Measurements from ENCODE around the gene USHBP1. TPM values are rescaled to one million over a fixed set of nuclear protein-coding genes. Genes with fewer than 3 reads are reported as not detected.

Gene USHBP1
- total RNA-seq, 1 experiment from 2014 or later = 0.26 TPM

- CTCF ChIA-PET = interaction anchor here (0.7 kb wide), 1 partner anchor 197 kb away, joined by 3 read pairs; no protein-coding TSS in a partner anchor
- no peaks in the 10 kb centered on the region for H3K9me3 Mint-ChIP-seq (ENCODE audit: low read depth, unreplicated experiment)
- no peak overlapping the region for H3K27ac Mint-ChIP-seq (ENCODE audit: unreplicated experiment)
- intact Hi-C loops (cut with micrococcal nuclease; ENCODE audit: unreplicated experiment) = loop anchor here (10.0 kb wide), 1 partner anchor 221 kb away; no protein-coding TSS in a partner anchor
- no peak for TF ChIP-seq CTCF (IDR thresholded peaks at IDR 0.05; ENCODE audit: unreplicated experiment)
- H3K27me3 Mint-ChIP-seq (ENCODE audit: unreplicated experiment) = no peaks in the 10 kb centered on the region
- no peak overlapping the region for H3K4me3 Mint-ChIP-seq (ENCODE audit: low read depth, unreplicated experiment)
- H3K4me1 Mint-ChIP-seq (ENCODE audit: low read depth, unreplicated experiment) = no peaks in the 10 kb centered on the region
- H3K36me3 Mint-ChIP-seq (ENCODE audit: insufficient read depth, unreplicated experiment) = no peaks in the 10 kb centered on the region
- no TSS peak for BruUV-seq (replicated peaks)
- no peak for DNase-seq
Observed at GRCh38 chr19:17285415-17286135, 21.0 kb upstream of the USHBP1 start.

- BruUV-seq (replicated peaks) = no TSS peak
- Mint-ChIP-seq H3K4me3 (ENCODE audit: low read depth, unreplicated experiment) (no peak overlapping the region), H3K27me3 (ENCODE audit: unreplicated experiment) (no peaks in the 10 kb centered on the region), H3K36me3 (ENCODE audit: insufficient read depth, unreplicated experiment) (no peaks in the 10 kb centered on the region), H3K27ac (ENCODE audit: unreplicated experiment) (no peak overlapping the region), H3K9me3 (ENCODE audit: low read depth, unreplicated experiment) (no peaks in the 10 kb centered on the region), H3K4me1 (ENCODE audit: low read depth, unreplicated experiment) (no peaks in the 10 kb centered on the region)
- no peak for TF ChIP-seq CTCF (IDR thresholded peaks at IDR 0.05; ENCODE audit: unreplicated experiment)
- CTCF ChIA-PET = no interaction called here
- intact Hi-C loops (cut with micrococcal nuclease; ENCODE audit: unreplicated experiment) = loop anchor here (5.0 to 10.0 kb wide), 2 partner anchors 76 to 219 kb away; no protein-coding TSS in a partner anchor
- no peak for DNase-seq
Observed at GRCh38 chr19:17283504-17283996, 19.0 kb upstream of the USHBP1 start.

GRCh38 chr19:17282488-17283125 is 18.1 kb upstream of the USHBP1 start:
- Mint-ChIP-seq H3K4me1 (ENCODE audit: low read depth, unreplicated experiment) (no peaks in the 10 kb centered on the region), H3K36me3 (ENCODE audit: insufficient read depth, unreplicated experiment) (peaks cover 2% of the 10 kb centered on the region), H3K27me3 (ENCODE audit: unreplicated experiment) (no peaks in the 10 kb centered on the region), H3K9me3 (ENCODE audit: low read depth, unreplicated experiment) (no peaks in the 10 kb centered on the region), H3K27ac (ENCODE audit: unreplicated experiment) (no peak overlapping the region), H3K4me3 (ENCODE audit: low read depth, unreplicated experiment) (peak overlapping the region; percentile 44)
- TF ChIP-seq CTCF (IDR thresholded peaks at IDR 0.05; ENCODE audit: unreplicated experiment) = peak; percentile 78
- BruUV-seq (replicated peaks) = no TSS peak
- peak; percentile 86 for DNase-seq
- intact Hi-C loops (cut with micrococcal nuclease; ENCODE audit: unreplicated experiment) = loop anchor here (5.0 to 10.0 kb wide), 2 partner anchors 75 to 218 kb away; no protein-coding TSS in a partner anchor
- CTCF ChIA-PET = interaction anchor here (1.0 kb wide), 1 partner anchor 20 kb away, joined by 3 read pairs; the partner anchor contains the start of gene ABHD8

- H3K9me3 Mint-ChIP-seq (ENCODE audit: low read depth, unreplicated experiment) = no peaks in the 10 kb centered on the region
- H3K36me3 Mint-ChIP-seq (ENCODE audit: insufficient read depth, unreplicated experiment) = peaks cover 10% of the 10 kb centered on the region
- no peak within 1 kb of the TSS for H3K27ac Mint-ChIP-seq (ENCODE audit: unreplicated experiment)
- CTCF ChIA-PET = interaction anchor here (1.0 kb wide), 1 partner anchor 21 kb away, joined by 3 read pairs; the partner anchor contains the start of gene ABHD8
- no peak for DNase-seq
- TF ChIP-seq CTCF (IDR thresholded peaks at IDR 0.05; ENCODE audit: unreplicated experiment) = no peak
- H3K27me3 Mint-ChIP-seq (ENCODE audit: unreplicated experiment) = no peaks in the 10 kb centered on the region
- intact Hi-C loops (cut with micrococcal nuclease; ENCODE audit: unreplicated experiment) = loop anchor here (5.0 to 10.0 kb wide), 2 partner anchors 74 to 217 kb away; no protein-coding TSS in a partner anchor
- no peaks in the 10 kb centered on the region for H3K4me1 Mint-ChIP-seq (ENCODE audit: low read depth, unreplicated experiment)
- BruUV-seq (replicated peaks) = no TSS peak
- peak within 1 kb of the TSS; percentile 44 for H3K4me3 Mint-ChIP-seq (ENCODE audit: low read depth, unreplicated experiment)
Observed at GRCh38 chr19:17281391-17282304, 17.1 kb upstream of the USHBP1 start, which contains the start of gene ANKLE1. Gene ANKLE1 (plus strand): TSS chr19:17281901. CDS start chr19:17281921, 20 bp downstream.
